Mesenchymal stem cell (in vitro differentiated cells and primary cell): ENCODE data around the gene ZRSR2.

Experiments used
- DNase-seq: peaks from one replicate; pipeline ENCODE4 v3.0.0-alpha.2; 2013
- H2AFZ ChIP-seq: one replicate; pipeline ENCODE4 v1.6.1; 2013; ENCODE audit warnings: low read depth, mild to moderate bottlenecking, control low read depth, inconsistent platforms, low read length, moderate library complexity
- H2AK5ac ChIP-seq: 2 replicates; pipeline ENCODE4 v1.6.1; 2013; ENCODE audit warnings: low read length, moderate library complexity, mild to moderate bottlenecking, inconsistent platforms; ENCODE audit not compliant: severe bottlenecking
- H2BK120ac ChIP-seq: one replicate; pipeline ENCODE4 v1.6.1; 2013; ENCODE audit warnings: low read depth, mild to moderate bottlenecking, inconsistent platforms, low read length, moderate library complexity
- H2BK12ac ChIP-seq, 2 experiments: one replicate each; pipeline ENCODE4 v1.6.1; 2013; ENCODE audit warnings: inconsistent platforms in 2 of 2, low read length in 2 of 2, mild to moderate bottlenecking in 2 of 2, moderate library complexity in 2 of 2, control low read depth in 1 of 2
- H2BK15ac ChIP-seq: one replicate; pipeline ENCODE4 v1.6.1; 2013; ENCODE audit warnings: mild to moderate bottlenecking, low read depth, inconsistent platforms; ENCODE audit not compliant: poor library complexity, severe bottlenecking
- H2BK5ac ChIP-seq: 2 replicates; pipeline ENCODE4 v1.6.1; 2013; ENCODE audit warnings: low read depth, mild to moderate bottlenecking, low read length, control low read depth, inconsistent platforms; ENCODE audit not compliant: poor library complexity, severe bottlenecking
- H3K14ac ChIP-seq, 2 experiments: one replicate each; pipeline ENCODE4 v1.6.1; 2013; ENCODE audit warnings: inconsistent platforms in 2 of 2, low read length in 2 of 2, control low read depth in 1 of 2, mild to moderate bottlenecking in 1 of 2, moderate library complexity in 1 of 2
- H3K18ac ChIP-seq, 2 experiments: one replicate each; pipeline ENCODE4 v1.6.1; 2013; ENCODE audit warnings: inconsistent platforms in 2 of 2, low read length in 2 of 2, control low read depth in 1 of 2, low read depth in 1 of 2, mild to moderate bottlenecking in 1 of 2
- H3K23ac ChIP-seq, 2 experiments: one replicate each; pipeline ENCODE4 v1.6.1; 2013; ENCODE audit warnings: inconsistent platforms in 2 of 2, low read length in 2 of 2, mild to moderate bottlenecking in 2 of 2, moderate library complexity in 2 of 2, control low read depth in 1 of 2
- H3K27ac ChIP-seq: 2 replicates; pipeline ENCODE4 v1.5.1; 2013; ENCODE audit warnings: mild to moderate bottlenecking, moderate library complexity, low read length, control low read depth, inconsistent platforms; ENCODE audit not compliant: poor library complexity, severe bottlenecking
- H3K27me3 ChIP-seq, 2 experiments: 2 replicates each; pipeline versions ENCODE4 v1.6.1 to v1.7.0; 2013; ENCODE audit warnings: low read length in 2 of 2, mild to moderate bottlenecking in 2 of 2, moderate library complexity in 2 of 2, control low read depth in 1 of 2, inconsistent platforms in 1 of 2; ENCODE audit not compliant: control insufficient read depth in 1 of 2, insufficient read depth in 1 of 2
- H3K36me3 ChIP-seq, 2 experiments: 2 replicates each; pipeline versions ENCODE4 v1.6.1 to v1.7.0; 2013; ENCODE audit warnings: low read length in 2 of 2, control low read depth in 1 of 2, inconsistent platforms in 1 of 2, low read depth in 1 of 2, mild to moderate bottlenecking in 1 of 2; ENCODE audit not compliant: insufficient read depth in 2 of 2, control insufficient read depth in 1 of 2
- H3K4ac ChIP-seq, 2 experiments: one replicate each; pipeline ENCODE4 v1.6.1; 2013; ENCODE audit warnings: inconsistent platforms in 2 of 2, low read length in 2 of 2, mild to moderate bottlenecking in 2 of 2, moderate library complexity in 2 of 2, control low read depth in 1 of 2, low read depth in 1 of 2
- H3K4me1 ChIP-seq: 2 replicates; pipeline ENCODE4 v1.6.1; 2013; ENCODE audit warnings: low read depth, low read length, control low read depth; ENCODE audit not compliant: control insufficient read depth, insufficient read depth
- H3K4me2 ChIP-seq: 2 replicates; pipeline ENCODE4 v1.6.1; 2013; ENCODE audit warnings: low read length, mild to moderate bottlenecking, inconsistent platforms; ENCODE audit not compliant: poor library complexity, severe bottlenecking
- H3K4me3 ChIP-seq, 2 experiments: 2 replicates each; pipeline versions ENCODE4 v1.5.1 to v1.7.0; 2013; ENCODE audit warnings: low read length in 2 of 2, mild to moderate bottlenecking in 2 of 2, control low read depth in 1 of 2, low read depth in 1 of 2; ENCODE audit not compliant: insufficient read depth in 1 of 2
- H3K79me1 ChIP-seq: replicated peaks from 2 replicates; pipeline ENCODE4 v1.6.1; 2013; ENCODE audit warnings: mild to moderate bottlenecking, control low read depth, low read length, inconsistent platforms; ENCODE audit not compliant: poor library complexity, severe bottlenecking
- H3K9ac ChIP-seq: 2 replicates; pipeline ENCODE4 v1.7.0; 2013; ENCODE audit warnings: mild to moderate bottlenecking, low read length, moderate library complexity
- H3K9me3 ChIP-seq: 2 replicates; pipeline ENCODE4 v1.7.0; 2013; ENCODE audit warnings: mild to moderate bottlenecking, low read length; ENCODE audit not compliant: control insufficient read depth
- H4K8ac ChIP-seq: one replicate; pipeline ENCODE4 v1.6.1; 2013; ENCODE audit warnings: inconsistent platforms, mild to moderate bottlenecking, low read length, moderate library complexity
- H4K91ac ChIP-seq: one replicate; pipeline ENCODE4 v1.6.1; 2013; ENCODE audit warnings: mild to moderate bottlenecking, low read length, inconsistent platforms
- WGBS: methylation state at CpG from one replicate; pipeline ENCODE4 v1.1.7; 2013; ENCODE audit warnings: mixed read lengths; 5-methylcytosine and 5-hydroxymethylcytosine counted together

ZRSR2 gene

DNA sequence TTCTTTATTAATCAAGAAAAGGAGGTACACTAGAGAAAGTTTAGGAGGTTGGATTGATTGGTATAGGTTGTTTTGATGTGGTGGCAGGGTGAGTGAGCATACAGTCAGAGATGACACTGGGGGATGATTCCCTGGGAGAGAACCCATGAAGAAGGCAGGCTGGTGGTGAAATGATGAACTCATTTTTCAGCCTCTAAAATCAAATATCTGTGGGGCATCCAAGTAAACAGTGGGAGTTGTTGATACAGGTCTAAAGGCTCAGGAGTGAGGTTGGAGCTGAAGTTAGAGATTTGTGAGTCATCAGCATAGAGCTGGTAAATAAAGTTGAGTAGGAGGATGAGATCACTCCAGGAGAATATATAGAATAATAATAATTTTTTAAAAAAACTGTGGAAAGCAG, 74.3 kb downstream of the ZRSR2 start:
- Histone ChIP-seq H2BK120ac (no peak overlapping the region), H4K8ac (no peak overlapping the region), H3K27ac (no peak overlapping the region), H2BK15ac (no peak overlapping the region), H3K27me3 (peaks cover 0 to 47% of the 10 kb centered on the region in 2 experiments), H3K9me3 (no peaks in the 10 kb centered on the region), H2AK5ac (no peak overlapping the region), H3K4me3 (no peak overlapping the region), H3K9ac (no peak overlapping the region), H3K79me1 (no peaks in the 10 kb centered on the region), H3K4ac (no peak overlapping the region), H2AFZ (no peak overlapping the region), H3K4me2 (no peak overlapping the region), H3K36me3 (no peaks in the 10 kb centered on the region), H2BK12ac (no peak overlapping the region), H4K91ac (no peak overlapping the region), H2BK5ac (no peak overlapping the region), H3K14ac (no peak overlapping the region), H3K4me1 (no peaks in the 10 kb centered on the region), H3K18ac (no peak overlapping the region), H3K23ac (no peak overlapping the region)
- no peak for DNase-seq

DNA sequence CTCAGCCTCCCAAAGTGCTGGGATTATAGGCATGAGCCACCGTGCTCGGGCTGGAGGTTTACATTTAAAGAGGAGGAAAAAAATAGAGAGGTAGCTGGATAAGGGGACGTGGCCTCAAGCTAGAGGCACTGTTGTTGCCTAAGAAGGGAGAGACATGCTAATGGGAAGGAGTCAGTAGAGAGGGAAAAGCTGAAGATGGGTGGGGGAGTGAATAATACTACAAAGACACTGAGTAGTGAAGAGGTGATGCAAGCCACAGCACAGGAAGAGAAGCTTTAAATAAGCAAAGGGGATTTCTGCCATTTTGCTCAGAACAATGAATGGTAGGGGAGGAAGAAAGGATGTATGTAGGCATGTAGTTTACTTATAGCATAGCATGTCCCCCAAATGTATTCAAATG, 75.9 kb downstream of the ZRSR2 start:
- Histone ChIP-seq H3K14ac (no peak overlapping the region), H2AFZ (no peak overlapping the region), H3K27me3 (peaks cover 0 to 54% of the 10 kb centered on the region in 2 experiments), H2BK120ac (no peak overlapping the region), H2AK5ac (no peak overlapping the region), H3K18ac (no peak overlapping the region), H3K79me1 (no peaks in the 10 kb centered on the region), H3K9me3 (no peaks in the 10 kb centered on the region), H2BK15ac (no peak overlapping the region), H3K36me3 (no peaks in the 10 kb centered on the region), H3K27ac (no peak overlapping the region), H3K23ac (no peak overlapping the region), H3K4me1 (no peaks in the 10 kb centered on the region), H2BK12ac (no peak overlapping the region), H3K4me2 (no peak overlapping the region), H2BK5ac (no peak overlapping the region), H4K91ac (no peak overlapping the region), H3K4ac (no peak overlapping the region), H3K4me3 (no peak overlapping the region), H4K8ac (no peak overlapping the region), H3K9ac (no peak overlapping the region)
- no peak for DNase-seq
- 79% methylated on average over 3 of the region's 3 CpGs for WGBS

DNA sequence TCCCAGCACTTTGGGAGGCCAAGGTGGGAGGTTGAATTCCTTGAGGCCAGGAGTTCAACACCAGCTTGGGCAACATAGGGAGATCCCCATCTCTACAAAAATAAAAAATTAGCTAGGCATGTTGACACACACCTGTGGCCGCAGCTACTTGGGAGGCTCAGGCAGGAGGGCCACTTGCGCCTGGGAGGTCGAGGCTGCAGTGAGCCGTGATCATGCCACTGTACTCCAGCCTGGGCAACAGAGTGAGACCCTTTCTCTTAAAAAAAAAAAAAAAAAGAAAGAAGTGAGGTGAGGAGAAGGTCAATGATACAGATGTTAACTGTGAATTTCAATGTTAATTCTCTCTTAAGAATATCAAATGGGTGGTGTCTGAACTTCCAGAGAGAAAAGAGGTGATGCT, 79.4 kb downstream of the ZRSR2 start:
- H3K79me1 ChIP-seq: no peaks in the 10 kb centered on the region

DNA sequence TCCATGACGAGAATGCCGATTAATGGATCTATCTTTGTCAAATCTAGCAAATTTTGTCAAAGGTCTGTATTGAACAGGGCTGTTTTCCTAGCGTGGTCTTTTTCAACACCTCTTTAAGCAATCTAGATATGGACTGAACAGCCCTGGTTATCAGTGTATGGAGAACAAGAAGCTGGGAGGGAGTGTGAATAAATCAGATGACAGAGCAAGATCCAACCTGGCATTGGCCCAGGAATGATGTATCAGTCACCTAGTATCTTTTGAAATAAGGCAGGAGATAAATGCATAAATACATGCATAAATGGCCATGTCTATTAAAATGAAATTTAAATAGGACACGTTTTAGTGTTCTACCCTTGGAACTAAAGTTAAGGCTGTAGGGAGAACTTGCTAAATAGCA, 80.0 kb downstream of the ZRSR2 start:
- 81% methylated on average over 3 of the region's 4 CpGs for WGBS
- H2AK5ac ChIP-seq: no peak overlapping the region
- H3K79me1 ChIP-seq: no peaks in the 10 kb centered on the region

More for the DNA sequence above, 79.4 kb downstream of the ZRSR2 start:
- Histone ChIP-seq H2BK12ac (no peak overlapping the region), H4K91ac (no peak overlapping the region), H3K9ac (no peak overlapping the region), H3K27me3 (peaks cover 0 to 42% of the 10 kb centered on the region in 2 experiments), H3K4me3 (no peak overlapping the region), H4K8ac (no peak overlapping the region), H3K4me2 (no peak overlapping the region), H2BK15ac (no peak overlapping the region), H3K14ac (no peak overlapping the region), H3K9me3 (no peaks in the 10 kb centered on the region), H3K27ac (no peak overlapping the region), H3K18ac (no peak overlapping the region), H2AFZ (no peak overlapping the region), H2BK5ac (no peak overlapping the region), H2AK5ac (no peak overlapping the region), H3K23ac (no peak overlapping the region), H3K4me1 (no peaks in the 10 kb centered on the region), H3K4ac (no peak overlapping the region), H2BK120ac (no peak overlapping the region), H3K36me3 (no peaks in the 10 kb centered on the region)
- DNase-seq: no peak
- WGBS: 93% methylated on average over 4 of the region's 4 CpGs

More for the DNA sequence above, 80.0 kb downstream of the ZRSR2 start:
- no peak overlapping the region for H3K4ac ChIP-seq
- H4K91ac ChIP-seq: no peak overlapping the region
- H3K9me3 ChIP-seq: no peaks in the 10 kb centered on the region
- H3K23ac ChIP-seq: no peak overlapping the region
- H2BK5ac ChIP-seq: no peak overlapping the region
- no peak overlapping the region for H2BK120ac ChIP-seq
- no peak overlapping the region for H2BK15ac ChIP-seq
- no peak overlapping the region for H3K4me2 ChIP-seq
- no peak overlapping the region for H3K27ac ChIP-seq
- no peak overlapping the region for H4K8ac ChIP-seq
- no peaks in the 10 kb centered on the region for H3K4me1 ChIP-seq
- H3K27me3 ChIP-seq: peaks cover 0 to 45% of the 10 kb centered on the region in 2 experiments
- H3K9ac ChIP-seq: no peak overlapping the region
- H2AFZ ChIP-seq: no peak overlapping the region
- no peak overlapping the region for H3K14ac ChIP-seq
- no peak overlapping the region for H3K18ac ChIP-seq
- no peaks in the 10 kb centered on the region for H3K36me3 ChIP-seq
- H2BK12ac ChIP-seq: no peak overlapping the region
- H3K4me3 ChIP-seq: no peak overlapping the region
- no peak for DNase-seq
